Stimulated activated naive CD8-positive, alpha-beta T cell treated with anti-CD3 and anti-CD28 coated beads, Interleukin-15, Interleukin-2, amounts not matched to agents 100 U/mL and 50 U/mL, for 24 hours (primary cell): ENCODE data around the gene SLC29A1.
"Not testable (repeated sequence)": the region's sequence is repeated elsewhere in the genome, so short reads cannot be mapped to it uniquely, and the experiment has no call there.

ENCODE experiments used
- ATAC-seq: fragments of 150-1000 bp; cut with Tn5 transposase; one replicate; pipeline ENCODE4 v1.10.0; 2021
- DNase-seq: peaks from one replicate; pipeline ENCODE4 v3.0.0; 2021

Gene SLC29A1

GRCh38 chr6:44223319-44224028, at the start of gene SLC29A1:
SLC29A1 (plus strand) TSS chr6:44223595; CDS start chr6:44227314, 3,719 bp downstream.
- DNase-seq (peak; percentile 91), ATAC-seq (peak; percentile 70)

- DNase-seq (no peak), ATAC-seq (no peak)
These were observed 47.1 kb upstream of the SLC29A1 start for GRCh38 chr6:44176130-44176761.

GRCh38 chr6:44176762-44177509, 46.5 kb upstream of the SLC29A1 start:
- peak; percentile 62 for DNase-seq
- ATAC-seq = peak; percentile 73

- DNase-seq (no peak), ATAC-seq (no peak)
These were observed 45.5 kb upstream of the SLC29A1 start for GRCh38 chr6:44177691-44178423.

- ATAC-seq (no peak), DNase-seq (no peak)
These were observed 44.8 kb upstream of the SLC29A1 start for GRCh38 chr6:44178424-44179071.

DNA sequence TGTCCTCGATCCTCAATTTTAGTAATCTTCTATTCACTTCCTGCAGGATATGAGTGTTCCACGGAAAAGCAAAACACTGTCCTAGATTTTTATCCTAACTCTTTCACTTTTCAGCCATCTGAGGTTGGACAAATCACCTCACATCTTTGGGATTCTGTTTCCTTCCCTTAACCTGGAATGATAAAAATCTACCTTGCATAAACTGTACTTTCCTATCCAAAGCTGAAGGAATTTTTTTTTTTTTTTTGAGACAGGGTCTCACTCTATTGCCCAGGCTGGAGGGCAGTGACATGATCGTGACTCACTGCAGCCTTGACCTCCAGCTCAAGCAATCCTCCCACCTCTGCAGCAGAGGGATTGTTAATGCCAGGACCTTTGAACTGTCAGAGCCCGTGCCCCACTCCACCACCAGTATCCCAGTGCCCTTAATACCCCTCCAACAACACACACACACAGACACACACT, 44.3 kb upstream of the SLC29A1 start:
- no peak for DNase-seq
- no peak for ATAC-seq

DNA sequence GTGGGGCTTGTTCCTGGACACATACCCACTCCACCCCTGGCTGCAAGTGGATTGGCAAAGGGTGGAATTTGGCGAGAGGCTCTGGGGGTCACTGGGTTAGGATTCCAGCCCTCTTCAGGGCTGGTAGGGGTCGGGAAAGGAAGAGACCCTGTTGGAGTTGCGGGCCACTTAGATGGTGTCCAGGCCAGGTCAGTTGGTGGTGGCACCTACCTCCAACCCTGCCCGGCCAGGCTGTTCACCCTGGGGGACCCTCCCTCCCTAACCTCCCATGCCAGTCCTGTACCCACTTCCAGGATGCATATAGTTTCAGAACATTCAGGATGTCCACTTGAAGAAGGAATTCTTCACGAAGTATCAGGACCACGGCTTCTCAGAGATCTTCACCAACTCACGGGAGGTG, 43.7 kb upstream of the SLC29A1 start:
- ATAC-seq = no peak
- DNase-seq = no peak

DNA sequence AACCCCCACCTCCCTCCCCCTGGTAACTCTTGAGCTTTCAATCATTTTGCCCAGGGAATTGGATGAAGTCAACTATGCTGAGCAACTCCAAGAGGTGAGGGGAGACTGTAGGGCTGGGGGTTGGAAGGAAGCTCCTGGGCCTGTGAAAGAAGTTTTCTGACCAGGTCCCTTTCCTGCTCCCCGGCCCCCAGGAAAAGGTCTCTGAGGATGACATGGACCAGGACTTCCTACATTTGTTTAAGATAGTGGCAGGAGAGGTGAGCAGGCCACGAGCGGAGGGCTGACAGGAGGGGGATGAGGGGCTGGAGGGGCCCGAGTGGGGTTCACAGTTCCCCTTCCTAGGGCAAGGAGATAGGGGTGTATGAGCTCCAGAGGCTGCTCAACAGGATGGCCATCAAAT, 43.0 kb upstream of the SLC29A1 start:
- no peak for ATAC-seq
- DNase-seq = no peak

GRCh38 chr6:44180886-44181285, 42.5 kb upstream of the SLC29A1 start:
- no peak for DNase-seq
- ATAC-seq = no peak

GRCh38 chr6:44181784-44182183, 41.6 kb upstream of the SLC29A1 start:
- ATAC-seq, DNase-seq: not testable (repeated sequence)

- ATAC-seq (no peak), DNase-seq (no peak)
These were observed 40.4 kb upstream of the SLC29A1 start for GRCh38 chr6:44182911-44183390.

GRCh38 chr6:44183783-44184182, 39.6 kb upstream of the SLC29A1 start:
- DNase-seq = no peak
- no peak for ATAC-seq

GRCh38 chr6:44185356-44185755, 38.0 kb upstream of the SLC29A1 start:
- DNase-seq, ATAC-seq: not testable (repeated sequence)

GRCh38 chr6:44185953-44186634, 37.3 kb upstream of the SLC29A1 start:
- no peak for DNase-seq
- no peak for ATAC-seq

DNA sequence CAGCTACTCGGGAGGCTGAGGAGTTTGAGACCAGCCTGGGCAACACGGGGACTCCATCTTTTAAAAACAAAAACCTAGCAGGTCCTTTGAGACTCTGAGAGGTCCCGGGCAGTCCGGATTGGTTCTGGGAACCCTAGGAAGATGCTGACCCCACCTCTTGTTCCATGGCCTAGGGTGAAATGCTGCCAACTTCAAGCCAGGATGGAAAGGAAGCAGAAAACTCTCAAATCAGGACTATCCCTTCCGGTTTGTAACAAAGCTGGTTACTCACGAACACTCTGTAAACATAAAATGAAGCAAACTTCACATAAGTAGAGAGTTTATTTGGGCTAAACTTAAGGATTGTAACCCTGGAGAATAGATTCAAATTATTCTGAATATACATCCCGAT, 36.8 kb upstream of the SLC29A1 start:
- no peak for ATAC-seq
- DNase-seq = no peak

DNA sequence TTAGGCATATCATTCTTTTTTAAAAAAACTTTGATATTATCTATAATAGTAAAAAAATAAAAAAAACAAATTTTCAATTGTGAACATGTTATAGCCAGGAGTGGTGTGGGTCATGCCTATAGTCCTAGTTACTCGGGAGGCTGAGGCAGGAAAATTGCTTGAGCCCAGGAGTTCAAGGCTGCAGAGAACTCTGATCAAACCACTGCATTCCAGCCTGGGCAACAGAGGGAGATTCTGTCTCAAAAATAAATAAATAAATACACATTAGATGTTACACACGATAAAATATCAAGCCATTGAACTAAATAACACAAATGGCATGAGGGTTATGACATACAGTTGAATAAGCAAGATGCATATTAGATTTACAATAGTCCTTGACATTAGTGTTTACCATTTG, 34.6 kb upstream of the SLC29A1 start:
- no peak for DNase-seq
- no peak for ATAC-seq

GRCh38 chr6:44189257-44189656, 34.1 kb upstream of the SLC29A1 start:
- DNase-seq (no peak), ATAC-seq (no peak)

GRCh38 chr6:44190715-44191114, 32.7 kb upstream of the SLC29A1 start:
- DNase-seq (no peak), ATAC-seq (peak; percentile 78)

GRCh38 chr6:44192428-44193041, 30.9 kb upstream of the SLC29A1 start:
- no peak for DNase-seq
- no peak for ATAC-seq

- no peak for DNase-seq
- no peak for ATAC-seq
These were observed 30.0 kb upstream of the SLC29A1 start for GRCh38 chr6:44193307-44193910.
